Dedifferentiated amniotic fluid mesenchymal stem cell (primary cell): ENCODE results near the gene PIK3R2.

ENCODE experiments used
- DNase-seq: peaks from one replicate; pipeline ENCODE4 v3.0.0-alpha.2; 2016; ENCODE audit errors: extremely low spot score

The PIK3R2 gene

GRCh38 chr19:18123819-18124218 lies 29.1 kb upstream of the PIK3R2 start:
- no peak for DNase-seq

DNA sequence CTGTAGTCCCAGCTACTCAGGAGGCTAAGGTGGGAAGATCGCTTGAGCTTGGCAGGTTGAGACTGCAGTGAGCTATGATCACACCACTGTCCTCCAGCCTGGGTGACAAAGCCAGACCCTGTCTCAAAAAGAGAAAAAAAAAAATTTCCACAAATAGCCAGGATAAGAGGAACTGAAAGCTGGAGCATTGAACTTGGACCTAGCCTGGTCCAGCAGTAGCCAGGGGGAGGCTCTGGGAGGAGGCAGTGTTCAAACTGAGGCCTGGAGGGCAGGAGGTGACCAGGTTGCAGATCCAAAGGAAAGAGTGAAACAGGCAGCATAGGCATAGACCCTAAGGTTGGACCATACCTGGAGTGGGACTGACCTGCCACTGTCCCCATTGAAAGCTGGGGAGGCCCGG lies 26.9 kb upstream of the PIK3R2 start:
- DNase-seq: no peak

DNA sequence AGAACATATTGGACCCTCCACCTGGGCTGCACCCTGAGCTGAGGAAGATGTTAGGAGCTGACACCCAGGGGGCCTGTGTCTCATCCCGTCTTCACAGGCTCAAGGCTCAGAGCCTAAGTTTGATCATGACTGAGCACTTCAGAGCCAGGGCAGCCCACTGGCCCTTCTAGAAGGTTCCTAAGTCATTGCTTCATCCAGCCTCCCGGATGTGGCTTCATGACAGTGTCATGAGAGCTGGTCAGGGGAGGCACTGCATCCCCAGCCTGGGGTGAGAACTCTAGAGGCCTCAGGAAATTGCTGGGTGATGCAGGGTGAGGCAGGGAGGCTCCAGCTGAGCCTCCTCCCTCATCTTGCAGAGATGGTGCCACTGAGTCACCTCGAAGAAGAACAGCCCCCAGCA lies 24.9 kb upstream of the PIK3R2 start:
- DNase-seq: no peak

GRCh38 chr19:18128805-18129204 lies 24.2 kb upstream of the PIK3R2 start:
- no peak for DNase-seq

DNA sequence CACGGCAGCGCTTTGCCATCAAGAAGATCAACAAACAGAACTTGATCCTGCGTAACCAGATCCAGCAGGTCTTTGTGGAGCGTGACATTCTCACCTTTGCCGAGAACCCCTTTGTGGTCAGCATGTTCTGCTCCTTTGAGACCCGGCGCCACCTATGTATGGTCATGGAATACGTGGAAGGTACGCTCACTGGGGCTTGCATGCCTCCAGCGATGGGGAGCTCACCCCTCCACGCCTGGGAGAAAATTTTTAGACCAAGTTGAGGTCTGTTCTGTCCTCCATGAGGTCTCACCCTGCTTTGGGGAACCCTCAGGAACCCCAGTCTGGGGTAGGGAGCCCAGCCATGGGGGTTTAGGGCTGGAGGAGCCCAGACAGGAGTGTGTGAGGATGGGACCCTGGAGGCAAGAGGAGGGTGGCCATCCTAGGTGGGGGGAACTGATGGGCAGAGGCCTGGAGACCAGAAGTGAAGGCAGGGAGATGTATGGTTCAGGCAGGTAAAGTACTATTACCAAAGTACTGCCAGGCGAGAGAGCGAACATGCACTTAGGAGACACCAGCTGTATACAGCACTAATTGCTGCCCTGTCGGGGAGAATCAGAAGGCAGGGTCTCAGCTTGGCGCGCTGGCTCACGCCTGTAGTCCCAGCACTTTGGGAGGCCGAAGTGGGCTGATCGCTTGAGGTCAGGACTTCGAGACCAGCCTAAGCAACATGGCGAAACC lies 22.3 kb upstream of the PIK3R2 start:
- DNase-seq: no peak

GRCh38 chr19:18131841-18132596 lies 20.9 kb upstream of the PIK3R2 start:
- DNase-seq: no peak

GRCh38 chr19:18135712-18136584 lies 17.0 kb upstream of the PIK3R2 start:
- no peak for DNase-seq

- no peak for DNase-seq
Observed at GRCh38 chr19:18137242-18137641, 15.7 kb upstream of the PIK3R2 start.

- no peak for DNase-seq
Observed at GRCh38 chr19:18137657-18138339, 15.2 kb upstream of the PIK3R2 start.

- DNase-seq: no peak
Observed at GRCh38 chr19:18140473-18140872, 12.5 kb upstream of the PIK3R2 start.

GRCh38 chr19:18141031-18141430 lies 11.9 kb upstream of the PIK3R2 start:
- no peak for DNase-seq

GRCh38 chr19:18143902-18144301 lies 9.1 kb upstream of the PIK3R2 start:
- no peak for DNase-seq

- DNase-seq: no peak
Observed at GRCh38 chr19:18144361-18144760, 8.6 kb upstream of the PIK3R2 start.

DNA sequence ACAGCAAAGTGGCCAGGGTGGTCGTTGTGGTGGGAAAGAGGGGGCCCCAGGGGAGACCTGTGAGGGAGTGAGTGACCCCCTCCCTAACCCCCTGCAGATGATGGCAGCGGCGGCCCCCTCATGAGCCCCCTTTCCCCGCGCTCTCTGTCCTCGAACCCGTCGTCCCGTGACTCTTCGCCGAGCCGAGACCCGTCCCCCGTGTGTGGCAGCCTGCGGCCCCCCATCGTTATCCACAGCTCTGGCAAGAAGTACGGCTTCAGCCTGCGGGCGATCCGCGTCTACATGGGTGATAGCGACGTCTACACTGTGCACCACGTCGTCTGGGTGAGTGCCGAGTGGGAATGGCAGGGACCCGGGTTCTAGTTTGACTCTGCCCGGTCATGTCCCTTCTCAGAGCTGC lies 8.1 kb upstream of the PIK3R2 start:
- no peak for DNase-seq

DNA sequence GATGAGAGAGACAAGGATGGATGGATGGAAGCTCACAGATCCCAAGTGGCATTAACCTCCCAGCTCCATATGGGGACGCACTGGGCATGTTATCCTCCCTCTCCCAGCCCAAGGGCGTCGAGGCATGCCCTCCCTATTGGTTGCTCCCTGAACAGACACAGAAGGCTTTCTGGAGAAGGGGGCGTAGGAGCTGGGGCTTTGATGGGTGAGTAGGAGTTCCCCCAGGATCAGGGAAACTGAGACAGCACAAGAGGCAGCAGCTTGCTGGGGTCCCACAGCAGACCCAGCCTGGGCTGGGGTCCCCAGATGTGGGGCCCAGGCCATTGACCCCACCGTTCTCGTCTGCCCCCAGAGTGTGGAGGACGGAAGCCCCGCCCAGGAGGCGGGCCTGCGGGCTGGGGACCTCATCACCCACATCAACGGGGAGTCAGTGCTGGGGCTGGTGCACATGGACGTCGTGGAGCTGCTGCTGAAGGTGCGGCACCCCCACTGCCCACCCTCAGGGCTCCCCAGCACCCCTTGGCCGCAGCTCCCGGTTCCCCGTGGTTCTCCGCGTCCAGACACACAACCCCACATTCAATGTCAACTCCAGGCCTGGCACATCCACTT lies 7.5 kb upstream of the PIK3R2 start:
- no peak for DNase-seq

- no peak for DNase-seq
Observed at GRCh38 chr19:18147396-18147795, 5.6 kb upstream of the PIK3R2 start.

DNA sequence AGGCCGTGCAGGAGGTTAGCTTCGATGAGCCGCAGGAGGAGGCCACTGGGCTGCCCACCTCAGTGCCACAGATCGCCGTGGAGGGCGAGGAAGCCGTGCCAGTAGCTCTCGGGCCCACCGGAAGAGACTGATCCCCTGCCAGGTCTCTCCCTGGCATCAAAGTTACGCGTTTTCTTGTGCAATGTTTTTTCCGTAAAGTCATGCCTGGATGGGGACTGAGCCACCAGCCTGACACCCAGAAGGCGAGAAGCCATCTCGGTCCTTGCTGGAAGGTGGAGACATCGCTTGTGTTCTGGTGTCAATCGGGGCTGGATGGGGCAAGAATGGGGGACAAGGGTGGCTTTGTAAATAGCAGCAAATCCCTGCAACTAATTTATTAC lies 3.4 kb upstream of the PIK3R2 start:
- DNase-seq: no peak

GRCh38 chr19:18150776-18151624 lies 2.0 kb upstream of the PIK3R2 start:
- no peak for DNase-seq

- peak; percentile 94 for DNase-seq
Observed at GRCh38 chr19:18152442-18152816, 534 bp upstream of the PIK3R2 start.

DNA sequence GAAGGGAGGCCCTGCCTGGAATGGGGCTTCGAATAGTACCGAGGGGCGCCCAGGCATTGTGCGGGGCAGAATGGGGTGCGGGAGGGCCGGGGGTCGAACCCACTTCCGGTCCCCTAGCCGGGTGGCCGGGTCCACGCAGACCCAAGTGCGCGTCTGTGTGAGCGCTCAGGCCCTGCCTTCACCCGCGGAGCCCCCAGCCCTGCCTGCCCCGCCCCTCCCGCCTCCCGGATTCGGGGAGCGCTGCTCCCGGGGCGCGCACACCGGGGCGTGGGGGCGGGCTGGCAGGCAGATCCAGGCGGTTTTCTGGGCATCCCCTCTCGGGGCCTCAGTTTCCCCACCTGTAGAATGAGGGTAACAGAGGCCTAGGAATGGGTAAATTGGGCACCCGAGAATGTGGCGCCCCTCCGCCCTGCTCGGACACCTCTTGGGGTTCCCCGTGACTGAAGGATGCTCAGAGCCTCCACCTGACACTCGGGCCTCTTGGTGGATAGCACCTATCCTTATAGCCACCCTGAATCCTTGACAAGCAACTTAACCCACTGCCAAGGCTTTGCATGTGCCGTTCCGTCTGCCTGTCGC lies 682 bp downstream of the PIK3R2 start:
- no peak for DNase-seq
